GM19238 (cell line): ENCODE results near the gene SORCS2.

Experiments
- DNase-seq: peaks from one replicate; pipeline ENCODE4 v3.0.0; 2011; ENCODE audit warnings: low spot score; ENCODE audit not compliant: insufficient read length

SORCS2 gene

DNA sequence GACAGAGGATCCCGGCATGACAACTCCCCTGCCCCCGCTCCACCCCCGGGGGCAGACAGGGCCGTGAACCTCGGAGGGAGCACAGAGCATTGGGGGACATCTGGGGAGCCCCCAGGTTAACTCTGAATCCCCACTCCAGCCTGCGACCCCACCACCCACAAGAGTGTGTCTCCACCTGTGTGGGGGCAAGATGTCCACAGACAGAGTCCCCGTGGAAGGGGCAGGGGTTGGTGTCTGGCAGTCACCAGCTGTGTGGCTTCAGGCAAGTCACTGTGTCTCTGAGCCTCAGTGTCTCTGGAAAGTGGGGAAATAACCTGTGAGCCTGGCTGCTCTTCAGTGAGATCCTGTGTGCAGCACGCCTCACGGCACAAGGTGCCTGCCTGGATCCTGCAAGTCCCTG lies 508.3 kb downstream of the SORCS2 start:
- DNase-seq: no peak

DNA sequence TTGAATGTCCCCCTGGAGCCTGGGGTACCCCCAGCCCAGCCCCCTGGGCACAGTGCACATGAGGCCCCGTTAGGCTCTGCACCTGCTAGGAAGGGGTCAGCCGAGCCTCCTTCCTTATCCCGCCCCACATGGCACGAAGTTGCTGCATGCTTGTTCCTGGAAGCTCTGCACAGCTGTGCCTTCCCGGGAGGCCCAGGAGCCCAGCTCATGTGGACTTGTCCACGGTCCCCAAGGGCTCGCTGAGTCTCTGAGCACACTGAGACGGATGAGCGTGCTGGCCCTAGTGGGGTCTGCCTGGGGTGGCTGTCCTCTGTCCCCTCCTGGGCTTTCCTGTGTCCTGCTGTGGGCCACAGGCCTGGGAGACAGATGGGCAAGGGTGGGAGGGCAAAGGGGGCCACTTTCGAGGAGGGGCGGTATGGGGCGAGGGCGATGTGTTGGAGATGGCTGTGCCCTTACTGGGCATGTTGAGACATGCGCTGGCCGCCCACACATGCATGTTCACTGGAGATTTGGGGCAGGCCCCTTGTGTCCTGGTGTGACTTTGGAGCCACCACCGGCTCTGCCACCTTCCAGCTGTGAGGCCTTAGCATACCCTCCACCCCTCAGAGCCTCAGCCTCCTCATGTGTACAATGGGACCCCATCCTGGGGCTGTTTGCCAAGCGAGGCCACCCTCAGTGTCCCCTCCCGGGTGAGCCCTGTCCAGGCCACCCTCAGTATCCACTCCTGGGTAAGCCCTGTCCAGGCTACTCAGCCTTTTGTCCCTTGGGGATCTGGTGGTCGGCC lies 509.7 kb downstream of the SORCS2 start:
- DNase-seq: no peak

DNA sequence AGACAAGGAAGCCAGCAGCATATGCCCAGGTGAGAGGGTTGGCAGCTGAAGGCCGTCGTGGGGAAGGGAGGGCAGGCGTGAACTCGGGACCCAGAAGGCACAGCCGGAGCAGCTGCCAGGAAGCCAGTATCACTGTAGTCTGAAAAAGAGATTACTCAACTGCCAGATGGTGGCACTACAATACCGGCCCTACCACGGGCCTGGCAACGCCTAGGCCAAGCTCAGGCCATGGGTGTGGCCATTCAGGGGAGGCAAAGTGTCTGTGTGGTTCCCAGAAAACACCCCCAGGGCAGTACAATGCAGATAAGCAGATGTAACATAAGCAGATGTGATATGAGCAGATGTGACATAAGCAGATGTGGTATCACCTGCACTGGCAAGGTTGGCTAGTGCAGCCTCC lies 511.4 kb downstream of the SORCS2 start:
- DNase-seq: no peak

DNA sequence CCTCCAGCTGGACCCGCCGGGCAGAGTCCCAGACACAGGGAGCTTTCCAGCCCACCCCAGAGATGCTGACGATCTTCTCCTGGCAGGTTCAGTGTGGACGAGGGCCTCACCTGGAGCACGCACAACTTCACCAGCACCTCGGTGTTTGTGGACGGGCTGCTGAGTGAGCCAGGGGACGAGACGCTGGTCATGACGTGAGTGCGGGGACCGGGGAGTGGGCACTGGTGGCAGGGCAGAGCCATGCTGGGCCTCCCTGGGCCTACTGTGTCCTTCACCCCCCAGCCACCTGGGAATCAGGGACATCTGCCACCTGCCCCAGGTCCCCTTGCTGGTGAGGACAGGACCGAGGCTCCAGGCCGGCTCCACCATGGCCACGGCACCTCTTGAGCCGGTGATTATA lies 511.8 kb downstream of the SORCS2 start:
- DNase-seq: no peak

DNA sequence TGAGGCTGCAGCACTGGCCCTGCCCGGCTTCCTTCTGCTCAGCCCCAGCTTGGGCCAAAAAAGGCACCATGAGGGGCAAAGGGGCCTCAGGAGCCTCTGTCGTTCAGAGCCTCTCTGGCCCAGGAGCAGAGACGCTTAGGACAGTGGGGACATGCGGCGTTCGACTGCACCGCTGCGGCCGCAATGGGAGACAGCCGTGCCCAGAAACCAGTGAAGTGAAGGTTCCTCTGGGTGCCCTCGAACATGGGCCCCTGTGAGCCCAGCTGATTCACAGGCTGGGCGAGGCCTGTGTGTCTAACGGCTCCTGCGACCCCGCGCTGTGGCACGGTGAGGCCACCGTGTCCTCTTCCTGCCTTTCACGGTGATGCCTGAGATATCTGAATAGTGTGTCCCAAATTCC lies 512.3 kb downstream of the SORCS2 start:
- no peak for DNase-seq

DNA sequence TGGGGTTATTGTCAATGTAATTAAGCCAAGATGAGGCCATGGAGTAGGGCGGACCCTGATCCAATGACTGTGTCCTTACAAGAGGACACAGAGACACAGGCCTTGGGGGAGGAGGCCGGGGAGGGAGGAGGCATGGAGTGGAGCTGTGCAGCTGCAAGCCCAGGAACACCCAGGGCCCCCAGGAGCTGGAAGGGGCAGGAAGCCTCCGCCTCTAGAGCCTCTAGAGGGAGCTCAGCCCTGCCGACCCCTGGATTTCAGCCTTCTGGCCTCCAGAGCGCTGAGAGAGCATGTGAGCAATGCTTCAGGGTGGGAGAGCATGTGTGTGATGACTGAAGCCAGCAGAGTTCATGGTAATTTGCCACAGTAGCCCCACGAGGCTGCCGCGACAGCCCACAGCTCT lies 512.7 kb downstream of the SORCS2 start:
- DNase-seq: no peak

DNA sequence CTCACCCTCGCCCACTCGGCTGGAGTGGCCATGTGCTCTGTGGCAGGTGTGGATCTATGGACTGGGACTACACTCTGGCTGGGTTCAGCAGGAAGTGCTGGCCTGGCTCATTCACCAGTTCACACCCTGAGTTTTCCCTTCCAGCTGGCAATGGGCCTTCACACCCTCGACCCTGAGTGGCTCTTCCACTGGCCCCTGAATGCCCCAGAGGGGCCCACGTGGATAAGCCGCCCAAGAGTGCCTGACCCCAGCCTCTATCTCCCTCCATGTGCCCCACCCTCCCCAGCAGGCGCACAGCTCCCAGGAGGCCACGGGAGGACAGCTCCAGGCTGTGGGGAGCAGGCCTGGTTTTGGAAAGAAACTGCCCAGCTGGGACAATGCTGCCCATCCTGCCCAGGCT lies 513.3 kb downstream of the SORCS2 start:
- DNase-seq: no peak

DNA sequence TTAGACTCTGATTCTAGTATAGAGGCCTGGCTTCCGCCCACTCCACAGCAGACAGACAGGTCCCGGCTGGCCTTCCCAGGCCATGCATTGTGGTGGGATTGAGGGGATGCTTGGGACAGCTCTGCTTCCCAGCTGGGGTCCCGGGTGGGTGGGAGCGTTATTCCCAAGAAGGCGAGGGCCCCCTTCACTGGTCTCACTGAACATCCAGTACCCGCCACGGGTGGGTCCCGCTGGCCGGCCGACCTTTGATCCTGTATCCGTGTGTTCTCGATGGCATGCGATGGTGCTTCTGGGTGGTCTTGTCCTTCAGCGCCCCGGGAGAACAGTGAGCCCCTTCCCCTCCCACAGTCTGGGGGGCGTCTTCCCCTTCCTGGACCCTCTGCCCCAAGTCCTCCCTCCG lies 515.9 kb downstream of the SORCS2 start:
- DNase-seq: no peak

DNA sequence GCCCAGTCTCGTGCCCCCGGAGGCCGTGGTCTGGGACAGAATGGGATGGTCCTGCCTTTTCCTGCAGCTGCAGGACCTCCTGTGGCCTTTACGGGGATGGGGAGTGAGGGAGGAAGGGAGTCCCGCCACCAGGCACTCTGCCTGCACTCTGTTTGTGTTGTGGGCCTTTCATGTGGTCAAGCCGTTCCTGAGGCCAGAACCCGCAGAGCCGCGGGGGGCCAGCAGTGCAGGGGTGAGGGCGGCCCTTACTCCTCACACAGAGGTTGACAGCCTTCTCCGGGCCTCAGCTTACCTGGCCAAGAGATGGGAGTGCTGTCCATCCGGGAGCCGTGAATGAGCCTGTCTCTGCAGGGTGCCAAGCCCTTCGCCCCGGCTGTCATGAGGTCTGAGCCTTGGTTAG lies 516.6 kb downstream of the SORCS2 start:
- no peak for DNase-seq

DNA sequence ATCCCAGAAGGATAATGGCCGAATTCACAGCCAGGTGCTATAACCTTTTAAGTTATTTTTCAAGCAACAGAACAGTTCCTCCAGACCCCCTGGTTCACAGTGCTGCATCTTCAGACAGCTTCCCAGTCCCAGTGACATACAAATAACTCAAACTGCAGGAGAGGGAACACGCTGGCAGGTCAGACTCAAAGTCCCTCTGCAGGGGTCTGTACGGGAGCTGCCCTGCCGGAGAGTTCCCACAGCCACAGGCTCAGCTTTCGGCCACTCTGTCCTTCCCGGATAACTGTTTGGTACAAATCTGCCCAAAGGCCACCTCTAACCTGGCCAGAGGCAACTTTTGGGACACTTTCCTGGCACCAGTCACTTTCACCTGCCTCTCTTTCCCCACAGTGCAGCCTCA lies 517.1 kb downstream of the SORCS2 start:
- no peak for DNase-seq

DNA sequence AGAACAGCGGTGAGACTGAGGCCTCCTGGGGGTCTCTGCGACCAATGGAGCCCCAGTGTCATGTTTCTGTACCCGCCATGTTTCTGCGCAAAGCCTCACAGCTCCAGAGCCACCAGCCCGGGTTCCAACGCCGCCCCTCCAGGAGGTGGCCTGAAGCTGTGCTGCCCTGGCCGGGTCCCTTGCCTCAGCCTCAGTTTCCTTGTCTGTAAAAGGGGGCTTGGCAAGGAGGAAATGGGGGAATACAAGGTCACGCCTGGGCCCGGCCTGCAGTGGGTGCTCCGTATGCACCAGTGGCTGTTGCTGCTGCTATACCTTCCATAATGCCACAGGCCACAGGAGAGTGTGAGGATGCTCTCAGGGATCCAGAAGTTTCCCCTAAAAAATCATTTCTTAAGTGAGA lies 517.8 kb downstream of the SORCS2 start:
- no peak for DNase-seq

DNA sequence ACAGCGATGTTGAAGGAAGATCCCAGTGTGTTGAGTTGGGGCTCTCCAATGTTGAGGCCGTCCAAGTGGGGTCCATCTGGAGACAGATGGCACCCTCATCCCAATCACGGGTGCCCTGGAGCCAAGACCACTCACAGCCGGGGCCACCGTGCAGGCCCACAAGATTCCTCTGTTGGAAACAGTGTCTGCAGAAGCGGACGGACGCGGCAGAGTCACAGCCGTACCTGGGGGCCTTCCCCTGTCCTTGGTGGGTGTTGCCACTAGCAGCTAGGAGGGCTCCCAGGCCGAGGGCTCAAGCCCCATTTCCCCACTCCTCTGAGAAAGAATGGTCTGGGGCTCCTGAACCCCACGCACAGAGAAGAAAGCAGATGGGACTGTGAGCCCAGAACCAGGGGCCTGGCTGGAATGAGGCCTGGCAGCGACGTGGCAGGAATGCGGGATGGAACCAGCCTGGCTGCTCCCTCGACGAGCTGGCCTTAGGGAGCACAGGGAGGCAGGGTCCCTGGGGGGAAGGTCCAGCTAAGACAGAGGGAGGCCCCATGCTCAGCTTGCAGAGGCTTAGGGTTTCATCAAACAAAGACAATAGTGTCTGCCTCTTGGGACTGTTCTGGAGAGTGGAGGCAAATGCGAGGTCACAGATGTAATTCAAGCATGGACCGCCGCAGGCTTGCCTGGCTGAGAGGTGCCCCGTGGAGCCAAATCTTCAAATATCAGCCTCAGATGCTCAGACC lies 518.4 kb downstream of the SORCS2 start:
- no peak for DNase-seq

DNA sequence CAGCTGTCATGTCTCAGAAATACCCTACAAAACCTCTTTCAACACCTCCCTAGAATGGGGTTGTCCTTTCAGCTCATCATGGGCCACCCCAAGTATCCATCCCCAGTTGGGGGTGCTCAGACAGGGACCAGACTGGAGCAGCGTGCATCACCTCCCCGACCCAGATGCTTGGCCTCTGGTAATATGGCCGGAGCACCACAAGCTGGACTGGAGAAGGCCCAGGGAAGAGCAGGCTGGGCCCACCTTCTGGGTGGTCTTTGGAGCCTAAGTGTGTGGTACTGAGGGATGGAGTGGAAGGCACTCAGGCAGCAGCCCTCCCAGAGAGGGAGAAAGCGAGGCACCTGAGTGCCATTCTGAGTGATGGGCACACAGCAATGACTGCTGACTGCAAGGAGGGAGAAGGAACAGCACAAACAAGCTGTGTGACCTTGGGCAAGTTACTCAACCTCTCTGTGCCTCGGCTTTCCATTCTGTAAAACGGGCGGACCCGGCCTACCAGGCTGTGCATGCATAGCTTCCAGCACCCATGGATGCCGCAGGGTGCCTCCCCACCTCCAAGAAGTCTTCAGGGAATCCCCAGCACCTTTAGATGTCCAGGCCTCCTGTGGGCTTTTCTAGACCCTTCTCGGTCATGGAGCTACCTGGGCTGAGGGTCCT lies 519.1 kb downstream of the SORCS2 start:
- DNase-seq: no peak

DNA sequence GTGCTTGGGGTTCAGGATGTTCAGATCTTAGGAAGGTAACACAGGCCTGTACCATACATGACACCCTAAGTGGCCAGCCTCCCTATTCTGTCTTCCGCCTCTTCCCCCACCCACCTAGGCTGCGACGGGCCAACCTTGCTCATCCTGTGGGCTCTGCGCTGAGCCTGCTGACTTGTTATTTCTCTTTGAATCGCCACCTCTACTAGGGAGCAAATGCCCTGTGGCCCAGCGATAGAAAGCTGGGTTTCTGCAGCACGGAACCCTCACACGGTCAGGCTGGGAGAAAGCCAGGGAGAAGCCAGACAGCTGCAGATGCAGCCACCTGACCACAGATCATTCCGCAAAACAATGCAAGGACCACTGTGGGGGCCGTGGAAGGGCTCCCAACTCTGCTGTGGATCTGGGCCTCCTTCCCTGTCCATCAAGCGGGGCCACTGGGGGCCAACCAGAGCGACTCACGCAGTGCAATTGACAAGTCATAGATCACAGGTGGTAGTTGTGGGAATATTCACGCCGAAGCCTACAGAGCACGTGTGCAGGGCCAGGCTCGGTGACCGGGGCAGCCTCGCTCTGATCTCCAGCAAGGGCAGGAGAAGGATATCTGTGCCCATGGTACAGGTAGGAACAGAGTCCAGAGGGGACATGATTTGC lies 519.8 kb downstream of the SORCS2 start:
- no peak for DNase-seq

DNA sequence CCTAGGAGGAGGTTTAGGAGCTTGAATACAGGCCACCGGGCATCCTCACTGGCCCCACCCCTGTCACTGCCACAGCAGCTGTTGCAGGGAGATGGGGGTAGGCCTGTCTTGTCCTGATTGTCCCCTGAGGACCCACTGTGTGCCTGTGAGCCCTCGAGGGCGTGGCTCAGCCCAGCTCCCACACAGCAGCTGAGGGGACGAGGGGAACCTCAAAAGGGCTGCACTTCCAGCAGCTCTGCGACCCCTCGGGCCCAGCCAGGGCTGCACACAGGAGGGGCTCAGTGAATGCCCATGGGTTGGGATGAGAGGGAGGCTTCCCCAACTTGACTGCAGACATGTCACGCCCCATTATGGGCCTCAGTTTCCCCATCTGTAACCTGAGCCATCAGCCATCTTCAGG lies 521.4 kb downstream of the SORCS2 start:
- no peak for DNase-seq

DNA sequence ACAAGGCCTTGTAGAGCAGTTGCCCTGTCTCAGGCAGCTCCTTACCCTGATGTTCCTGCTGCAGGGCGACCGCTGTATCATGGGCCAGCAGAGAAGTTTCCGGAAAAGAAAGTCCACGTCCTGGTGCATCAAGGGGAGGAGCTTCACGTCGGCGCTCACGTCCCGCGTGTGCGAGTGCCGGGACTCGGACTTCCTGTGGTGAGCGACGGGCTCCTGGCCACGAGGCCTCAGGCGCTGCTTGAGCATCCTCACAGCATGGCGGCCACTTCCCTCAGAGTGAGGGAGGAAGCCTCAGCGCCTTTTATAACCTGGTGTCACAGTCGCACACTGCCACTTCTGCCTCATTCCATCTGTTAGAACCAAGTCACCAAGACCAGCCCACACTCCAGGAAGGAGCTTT lies 521.8 kb downstream of the SORCS2 start:
- DNase-seq: no peak

DNA sequence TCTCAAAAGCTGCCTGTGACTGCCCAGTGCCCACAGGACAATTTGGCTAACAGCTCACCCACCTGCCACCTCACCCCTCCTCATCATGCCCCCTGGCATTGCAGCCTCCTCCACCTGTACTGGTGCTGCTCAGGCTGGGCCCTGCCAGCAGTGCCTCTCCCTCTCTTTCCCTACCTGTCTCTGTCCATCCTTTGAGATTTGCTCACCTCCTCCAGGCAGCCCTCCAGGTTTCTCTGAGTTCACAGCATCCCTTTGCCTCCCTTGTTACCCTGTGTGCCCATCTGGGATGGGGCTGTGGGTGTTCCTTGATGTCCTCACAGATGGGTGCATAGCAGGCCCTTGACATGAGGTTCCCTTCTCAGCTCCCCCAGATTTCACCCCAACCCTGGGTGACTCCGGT lies 522.4 kb downstream of the SORCS2 start:
- no peak for DNase-seq

DNA sequence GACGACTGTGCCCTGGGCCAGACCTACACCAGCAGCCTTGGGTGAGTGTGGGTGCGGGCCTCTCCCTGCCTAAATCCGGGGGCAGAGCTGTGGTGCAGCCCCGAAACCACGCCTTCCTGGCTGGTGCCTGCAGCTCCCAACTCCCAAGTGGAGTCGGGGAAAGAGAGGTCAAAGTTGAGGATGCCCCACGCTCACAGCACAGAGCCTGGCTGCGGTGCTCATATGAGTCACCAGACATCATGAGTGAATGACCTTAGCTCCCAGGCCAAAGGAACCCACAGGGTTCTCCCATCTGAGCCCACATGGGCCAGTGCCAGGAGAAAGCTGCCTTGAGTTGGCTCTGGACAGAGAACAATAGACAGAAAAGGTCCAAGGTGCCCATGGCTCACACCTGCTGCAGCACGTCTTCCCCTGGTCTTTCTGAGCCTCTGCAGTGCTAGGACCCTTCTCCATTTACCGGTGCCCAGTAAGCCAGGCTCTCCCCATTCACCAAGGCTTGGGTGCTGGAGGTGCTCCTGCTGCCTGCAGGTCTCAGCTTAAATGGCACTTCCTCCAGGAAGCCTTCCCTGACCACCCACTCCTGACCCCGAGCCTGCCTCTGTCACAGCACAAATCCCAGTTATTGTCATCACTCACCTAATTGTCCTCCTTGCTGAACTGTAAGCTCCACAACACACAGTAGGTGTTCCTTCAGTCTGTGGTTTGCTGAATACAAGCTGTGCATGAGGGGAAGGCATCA lies 523.1 kb downstream of the SORCS2 start:
- no peak for DNase-seq

DNA sequence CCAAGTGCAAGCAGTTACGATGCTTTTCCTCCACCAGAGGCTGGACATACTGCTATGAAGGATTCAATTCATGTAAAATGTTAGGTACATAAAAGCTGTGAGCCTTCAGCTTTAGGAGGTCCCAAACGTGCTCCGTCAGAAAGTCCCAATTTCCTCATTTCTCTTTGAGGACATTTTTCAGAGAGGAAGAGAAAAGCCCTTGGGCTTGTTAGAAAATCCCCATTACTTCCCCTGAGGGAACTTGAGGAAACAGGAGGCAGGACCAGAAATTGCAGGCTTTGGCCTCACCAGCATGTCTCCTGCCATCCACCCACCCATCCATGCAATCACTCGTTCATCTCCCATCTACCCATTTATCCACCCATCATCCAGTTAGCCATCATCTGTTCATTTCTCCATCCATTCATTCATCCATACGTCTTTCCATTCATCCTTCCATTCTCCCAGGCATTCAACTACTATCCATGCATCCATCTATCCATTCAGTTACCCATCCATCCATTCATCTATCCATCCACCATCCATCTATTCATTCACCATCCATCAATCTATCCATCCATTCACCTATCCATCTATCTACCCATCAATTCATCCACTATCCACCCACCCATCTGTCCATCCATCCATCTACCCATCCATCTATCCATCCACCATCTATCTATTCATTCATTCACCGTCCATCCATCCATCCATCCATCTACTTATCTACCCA lies 523.8 kb downstream of the SORCS2 start:
- DNase-seq: no peak

DNA sequence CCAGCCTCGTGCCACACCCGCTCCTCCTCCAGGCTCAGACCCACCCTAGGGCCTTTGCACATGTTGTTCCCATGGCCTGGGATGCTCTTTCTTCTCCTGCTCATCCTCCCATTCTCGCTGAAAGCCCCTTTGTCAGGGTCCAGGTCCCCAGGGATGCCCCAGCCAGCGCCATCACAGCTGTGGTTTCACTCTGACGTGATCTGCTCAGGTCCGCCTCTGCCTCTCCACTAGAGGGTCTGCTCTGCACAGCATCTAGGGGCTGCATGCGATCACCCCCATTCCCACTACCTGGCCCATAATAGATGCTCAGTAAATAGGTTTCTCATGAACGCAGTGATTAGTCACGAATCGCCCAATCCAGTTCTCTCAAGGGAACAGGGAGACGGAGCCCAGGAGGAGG lies 524.8 kb downstream of the SORCS2 start:
- DNase-seq: no peak
